Subcutaneous abdominal adipose tissue (tissue), 5 donors: Measurements from ENCODE around the gene MYO16.

ENCODE experiments used
- H3K27ac ChIP-seq: one replicate; pipeline ENCODE4 v1.7.0; 2013; ENCODE audit warnings: low read depth, mild to moderate bottlenecking, inconsistent platforms, low read length, moderate library complexity
- H3K27me3 ChIP-seq, 5 donors: one replicate each; pipeline ENCODE4 v1.7.0; 2013; ENCODE audit warnings: low read length in 5 of 5, inconsistent platforms in 1 of 5; ENCODE audit not compliant: control insufficient read depth in 5 of 5, insufficient read depth in 4 of 5
- H3K36me3 ChIP-seq, 5 donors: one replicate each; pipeline ENCODE4 v1.7.0; 2013; ENCODE audit warnings: low read length in 5 of 5; ENCODE audit not compliant: control insufficient read depth in 5 of 5, insufficient read depth in 5 of 5
- H3K4me1 ChIP-seq, 5 donors: one replicate each; pipeline ENCODE4 v1.7.0; 2013; ENCODE audit warnings: low read length in 5 of 5, mild to moderate bottlenecking in 3 of 5, moderate library complexity in 1 of 5; ENCODE audit not compliant: control insufficient read depth in 5 of 5, insufficient read depth in 5 of 5
- H3K4me3 ChIP-seq, 5 donors: one replicate each; pipeline ENCODE4 v1.7.0; 2013; ENCODE audit warnings: low read length in 5 of 5, low read depth in 1 of 5
- H3K9ac ChIP-seq, 5 donors: one replicate each; pipeline ENCODE4 v1.7.0; 2013; ENCODE audit warnings: low read length in 5 of 5, mild to moderate bottlenecking in 4 of 5, moderate library complexity in 3 of 5
- H3K9me3 ChIP-seq, 5 donors: one replicate each; pipeline ENCODE4 v1.7.0; 2013; ENCODE audit warnings: low read length in 5 of 5; ENCODE audit not compliant: control insufficient read depth in 5 of 5
- donor health status: healthy.
- donor health status: healthy.
- donor health status: healthy.
- donor health status: healthy.
- donor health status: healthy.

MYO16 gene

DNA sequence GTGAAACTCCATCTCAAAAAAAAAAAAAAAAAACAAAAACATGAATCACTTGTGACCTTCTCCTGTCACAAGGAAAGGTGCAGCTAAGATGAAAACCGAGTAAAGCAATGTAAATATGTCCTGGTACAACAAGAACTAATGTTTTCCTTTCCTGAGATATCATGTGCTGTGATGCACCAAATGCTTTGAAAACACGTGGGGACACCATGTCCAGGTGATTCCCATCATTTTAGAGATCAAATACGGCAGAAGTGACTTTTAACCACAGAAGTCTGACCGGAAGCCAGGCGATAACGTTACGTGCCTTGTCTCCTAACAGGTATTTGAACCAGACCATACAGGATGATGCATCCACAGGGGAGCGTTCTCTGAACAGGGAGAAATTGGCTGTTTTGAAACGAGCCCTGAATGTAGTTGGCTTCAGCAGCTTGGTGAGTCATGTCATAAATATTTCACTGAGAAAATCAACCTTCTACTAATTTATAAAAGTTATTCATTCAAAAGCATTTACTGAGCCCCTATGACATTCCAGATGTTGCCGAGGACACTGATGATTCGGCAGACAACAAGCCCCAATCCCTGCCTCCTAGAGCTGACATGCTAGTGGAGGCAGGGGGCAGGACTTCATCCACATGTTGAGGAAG, 328.1 kb downstream of the MYO16 start:
- no peaks in the 10 kb centered on the region for H3K36me3 ChIP-seq
- peak overlapping the region in 1 of 5 donors; percentile 33 for H3K4me3 ChIP-seq
- H3K4me1 ChIP-seq, result peaks cover 0 to 11% (median 6%) of the 10 kb centered on the region in 5 donors
- no peak overlapping the region for H3K27ac ChIP-seq
- H3K9ac ChIP-seq, result no peak overlapping the region
- no peaks in the 10 kb centered on the region for H3K27me3 ChIP-seq
- H3K9me3 ChIP-seq, result no peaks in the 10 kb centered on the region

- peaks cover 0 to 11% (median 6%) of the 10 kb centered on the region in 5 donors for H3K4me1 ChIP-seq
- no peak overlapping the region for H3K4me3 ChIP-seq
- no peak overlapping the region for H3K9ac ChIP-seq
- H3K36me3 ChIP-seq, result no peaks in the 10 kb centered on the region
- no peaks in the 10 kb centered on the region for H3K27me3 ChIP-seq
- no peak overlapping the region for H3K27ac ChIP-seq
- H3K9me3 ChIP-seq, result no peaks in the 10 kb centered on the region
Measured at GRCh38 chr13:108958013-108958376, 328.6 kb downstream of the MYO16 start.

DNA sequence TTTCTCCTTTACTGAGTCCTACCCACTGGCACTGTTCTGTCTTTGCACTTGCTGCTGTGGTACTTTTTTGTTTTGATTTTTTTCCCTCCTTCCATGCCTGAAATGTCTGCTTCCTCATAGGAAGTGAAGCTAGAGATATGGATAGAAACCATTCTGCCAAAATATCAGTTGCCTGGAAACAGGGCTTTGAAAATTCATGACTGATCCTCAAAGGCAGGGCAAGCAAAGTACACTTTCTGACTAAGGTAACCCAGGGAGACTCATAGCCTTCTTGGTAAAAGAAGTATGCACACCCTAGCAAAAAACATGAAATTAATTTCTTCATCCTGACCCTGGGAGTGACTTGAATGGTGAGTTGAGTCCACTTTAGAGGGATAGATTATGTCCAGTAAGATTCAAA, 329.8 kb downstream of the MYO16 start:
- Histone ChIP-seq H3K9ac (no peak overlapping the region), H3K4me1 (peaks cover 0 to 11% (median 6%) of the 10 kb centered on the region in 5 donors), H3K9me3 (no peaks in the 10 kb centered on the region), H3K36me3 (no peaks in the 10 kb centered on the region), H3K27me3 (no peaks in the 10 kb centered on the region), H3K27ac (no peak overlapping the region), H3K4me3 (no peak overlapping the region)

DNA sequence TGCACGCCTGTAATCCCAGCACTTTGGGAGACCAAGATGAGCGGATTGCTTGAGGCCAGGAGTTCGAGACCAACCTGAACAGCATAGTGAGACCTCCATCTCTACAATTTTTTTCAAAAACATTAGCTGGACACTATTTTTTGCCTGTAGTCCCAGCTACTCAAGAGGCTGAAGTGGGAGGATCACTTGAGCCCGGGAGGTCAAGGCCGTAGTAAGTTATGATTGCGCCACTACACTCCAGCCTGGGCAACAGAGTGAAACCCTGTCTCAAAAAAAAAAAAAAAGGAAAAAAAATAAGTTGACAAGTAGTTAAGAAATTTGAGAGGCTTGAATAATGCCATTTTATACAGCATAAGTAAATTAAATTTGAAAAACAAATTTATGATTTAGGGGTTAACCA, 330.6 kb downstream of the MYO16 start:
- Histone ChIP-seq H3K4me1 (peaks cover 0 to 11% (median 6%) of the 10 kb centered on the region in 5 donors), H3K27me3 (no peaks in the 10 kb centered on the region), H3K36me3 (no peaks in the 10 kb centered on the region), H3K9ac (no peak overlapping the region), H3K9me3 (no peaks in the 10 kb centered on the region), H3K27ac (no peak overlapping the region), H3K4me3 (no peak overlapping the region)

- H3K27me3 ChIP-seq, result no peaks in the 10 kb centered on the region
- no peaks in the 10 kb centered on the region for H3K9me3 ChIP-seq
- no peaks in the 10 kb centered on the region for H3K36me3 ChIP-seq
- no peak overlapping the region for H3K27ac ChIP-seq
- H3K4me3 ChIP-seq, result no peak overlapping the region
- H3K4me1 ChIP-seq, result peaks cover 0 to 11% (median 6%) of the 10 kb centered on the region in 5 donors
- no peak overlapping the region for H3K9ac ChIP-seq
Measured at GRCh38 chr13:108961542-108962125, 332.2 kb downstream of the MYO16 start.

DNA sequence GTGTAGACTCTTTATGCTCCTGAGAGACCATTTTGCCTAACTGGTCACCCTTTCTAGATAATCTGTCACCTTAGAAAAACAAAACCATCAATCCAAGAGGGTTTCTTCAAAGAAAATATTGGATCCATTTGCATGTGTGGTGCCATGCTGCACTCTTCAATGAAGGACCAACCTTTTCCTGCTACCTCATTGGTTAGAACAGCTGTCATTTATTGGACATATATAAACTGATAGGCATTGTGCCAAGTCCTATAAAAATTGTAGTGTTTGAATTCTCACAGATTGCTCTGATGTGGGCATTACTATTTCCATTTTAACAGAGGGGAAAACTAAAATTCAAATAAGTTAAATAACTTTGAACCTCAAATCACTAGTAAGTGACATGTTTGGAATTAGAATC, 333.2 kb downstream of the MYO16 start:
- H3K4me3 ChIP-seq, result no peak overlapping the region
- no peaks in the 10 kb centered on the region for H3K9me3 ChIP-seq
- no peaks in the 10 kb centered on the region for H3K36me3 ChIP-seq
- H3K27ac ChIP-seq, result no peak overlapping the region
- H3K4me1 ChIP-seq, result peaks cover 0 to 11% (median 2%) of the 10 kb centered on the region in 5 donors
- no peak overlapping the region for H3K9ac ChIP-seq
- H3K27me3 ChIP-seq, result no peaks in the 10 kb centered on the region

DNA sequence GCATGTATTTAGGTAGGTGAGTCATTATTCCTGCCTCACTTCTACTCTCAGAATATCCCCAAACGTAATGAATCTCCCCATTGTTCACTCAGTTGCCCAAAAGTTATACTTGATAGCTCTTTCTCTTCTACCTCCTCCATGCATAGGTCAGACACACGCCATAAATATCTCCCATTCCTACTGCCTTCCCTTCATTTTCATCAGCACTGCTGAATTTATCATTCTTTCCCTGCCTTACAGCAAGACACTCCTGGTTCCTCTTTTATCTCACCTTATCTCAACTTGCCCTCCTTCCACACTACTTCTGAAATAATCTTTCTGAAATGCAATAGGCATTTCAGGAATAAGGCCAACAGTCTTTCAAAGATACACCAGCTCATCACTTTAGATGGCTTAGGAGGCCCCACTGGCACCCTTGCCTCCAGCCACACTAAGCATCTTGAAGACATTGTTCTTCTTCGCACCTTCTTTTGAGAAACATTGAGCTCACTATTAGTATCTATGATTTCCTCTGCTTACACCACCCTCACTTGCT, 333.9 kb downstream of the MYO16 start:
- H3K9ac ChIP-seq, result no peak overlapping the region
- no peaks in the 10 kb centered on the region for H3K9me3 ChIP-seq
- H3K27ac ChIP-seq, result no peak overlapping the region
- peaks cover 0 to 11% (median 0%) of the 10 kb centered on the region in 5 donors for H3K4me1 ChIP-seq
- H3K36me3 ChIP-seq, result no peaks in the 10 kb centered on the region
- no peak overlapping the region for H3K4me3 ChIP-seq
- H3K27me3 ChIP-seq, result no peaks in the 10 kb centered on the region

- no peak overlapping the region for H3K27ac ChIP-seq
- no peaks in the 10 kb centered on the region for H3K27me3 ChIP-seq
- peaks cover 0 to 11% (median 0%) of the 10 kb centered on the region in 5 donors for H3K4me1 ChIP-seq
- H3K9ac ChIP-seq, result no peak overlapping the region
- H3K4me3 ChIP-seq, result no peak overlapping the region
- no peaks in the 10 kb centered on the region for H3K9me3 ChIP-seq
- H3K36me3 ChIP-seq, result no peaks in the 10 kb centered on the region
Measured at GRCh38 chr13:108963846-108964600, 334.6 kb downstream of the MYO16 start.

GRCh38 chr13:108964606-108965005, 335.2 kb downstream of the MYO16 start:
- no peak overlapping the region for H3K4me3 ChIP-seq
- H3K36me3 ChIP-seq, result no peaks in the 10 kb centered on the region
- no peaks in the 10 kb centered on the region for H3K9me3 ChIP-seq
- H3K27ac ChIP-seq, result no peak overlapping the region
- peaks cover 0 to 11% (median 0%) of the 10 kb centered on the region in 5 donors for H3K4me1 ChIP-seq
- H3K27me3 ChIP-seq, result no peaks in the 10 kb centered on the region
- no peak overlapping the region for H3K9ac ChIP-seq

DNA sequence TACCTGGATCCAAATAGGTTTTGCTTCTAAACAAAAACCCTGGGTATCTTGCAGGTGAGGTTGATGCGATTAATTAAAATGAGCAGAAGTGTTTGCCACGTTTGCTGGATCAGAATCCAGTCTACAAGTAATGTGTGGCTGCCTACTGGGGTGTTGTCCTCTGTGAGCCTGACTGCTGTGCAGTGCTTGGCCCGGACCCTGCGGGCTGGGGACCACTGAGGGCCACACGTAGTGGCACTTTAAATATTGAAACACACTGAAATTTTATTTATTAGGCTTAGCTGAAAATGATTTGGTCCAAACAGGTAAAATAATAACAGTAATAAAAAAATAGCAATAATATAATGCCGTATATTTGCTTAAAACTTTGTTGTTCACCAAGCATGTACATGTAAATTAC, 338.0 kb downstream of the MYO16 start:
- Histone ChIP-seq H3K9me3 (no peaks in the 10 kb centered on the region), H3K4me1 (no peaks in the 10 kb centered on the region), H3K4me3 (no peak overlapping the region), H3K27me3 (no peaks in the 10 kb centered on the region), H3K36me3 (no peaks in the 10 kb centered on the region), H3K9ac (no peak overlapping the region), H3K27ac (no peak overlapping the region)
